Mesenchymal stem cell (in vitro differentiated cells and primary cell): ENCODE measurements around the gene RAPGEF4.

ENCODE experiments used
- DNase-seq: peaks from one replicate; pipeline ENCODE4 v3.0.0-alpha.2; 2013
- H2AFZ ChIP-seq: one replicate; pipeline ENCODE4 v1.6.1; 2013; ENCODE audit warnings: low read depth, mild to moderate bottlenecking, control low read depth, inconsistent platforms, low read length, moderate library complexity
- H2AK5ac ChIP-seq: 2 replicates; pipeline ENCODE4 v1.6.1; 2013; ENCODE audit warnings: low read length, moderate library complexity, mild to moderate bottlenecking, inconsistent platforms; ENCODE audit not compliant: severe bottlenecking
- H2BK120ac ChIP-seq: one replicate; pipeline ENCODE4 v1.6.1; 2013; ENCODE audit warnings: low read depth, mild to moderate bottlenecking, inconsistent platforms, low read length, moderate library complexity
- H2BK12ac ChIP-seq, 2 experiments: one replicate each; pipeline ENCODE4 v1.6.1; 2013; ENCODE audit warnings: inconsistent platforms in 2 of 2, low read length in 2 of 2, mild to moderate bottlenecking in 2 of 2, moderate library complexity in 2 of 2, control low read depth in 1 of 2
- H2BK15ac ChIP-seq: one replicate; pipeline ENCODE4 v1.6.1; 2013; ENCODE audit warnings: mild to moderate bottlenecking, low read depth, inconsistent platforms; ENCODE audit not compliant: poor library complexity, severe bottlenecking
- H2BK5ac ChIP-seq: 2 replicates; pipeline ENCODE4 v1.6.1; 2013; ENCODE audit warnings: low read depth, mild to moderate bottlenecking, low read length, control low read depth, inconsistent platforms; ENCODE audit not compliant: poor library complexity, severe bottlenecking
- H3K14ac ChIP-seq, 2 experiments: one replicate each; pipeline ENCODE4 v1.6.1; 2013; ENCODE audit warnings: inconsistent platforms in 2 of 2, low read length in 2 of 2, control low read depth in 1 of 2, mild to moderate bottlenecking in 1 of 2, moderate library complexity in 1 of 2
- H3K18ac ChIP-seq, 2 experiments: one replicate each; pipeline ENCODE4 v1.6.1; 2013; ENCODE audit warnings: inconsistent platforms in 2 of 2, low read length in 2 of 2, control low read depth in 1 of 2, low read depth in 1 of 2, mild to moderate bottlenecking in 1 of 2
- H3K23ac ChIP-seq, 2 experiments: one replicate each; pipeline ENCODE4 v1.6.1; 2013; ENCODE audit warnings: inconsistent platforms in 2 of 2, low read length in 2 of 2, mild to moderate bottlenecking in 2 of 2, moderate library complexity in 2 of 2, control low read depth in 1 of 2
- H3K27ac ChIP-seq: 2 replicates; pipeline ENCODE4 v1.5.1; 2013; ENCODE audit warnings: mild to moderate bottlenecking, moderate library complexity, low read length, control low read depth, inconsistent platforms; ENCODE audit not compliant: poor library complexity, severe bottlenecking
- H3K27me3 ChIP-seq, 2 experiments: 2 replicates each; pipeline versions ENCODE4 v1.6.1 to v1.7.0; 2013; ENCODE audit warnings: low read length in 2 of 2, mild to moderate bottlenecking in 2 of 2, moderate library complexity in 2 of 2, control low read depth in 1 of 2, inconsistent platforms in 1 of 2; ENCODE audit not compliant: control insufficient read depth in 1 of 2, insufficient read depth in 1 of 2
- H3K36me3 ChIP-seq, 2 experiments: 2 replicates each; pipeline versions ENCODE4 v1.6.1 to v1.7.0; 2013; ENCODE audit warnings: low read length in 2 of 2, control low read depth in 1 of 2, inconsistent platforms in 1 of 2, low read depth in 1 of 2, mild to moderate bottlenecking in 1 of 2; ENCODE audit not compliant: insufficient read depth in 2 of 2, control insufficient read depth in 1 of 2
- H3K4ac ChIP-seq, 2 experiments: one replicate each; pipeline ENCODE4 v1.6.1; 2013; ENCODE audit warnings: inconsistent platforms in 2 of 2, low read length in 2 of 2, mild to moderate bottlenecking in 2 of 2, moderate library complexity in 2 of 2, control low read depth in 1 of 2, low read depth in 1 of 2
- H3K4me1 ChIP-seq: 2 replicates; pipeline ENCODE4 v1.6.1; 2013; ENCODE audit warnings: low read depth, low read length, control low read depth; ENCODE audit not compliant: control insufficient read depth, insufficient read depth
- H3K4me2 ChIP-seq: 2 replicates; pipeline ENCODE4 v1.6.1; 2013; ENCODE audit warnings: low read length, mild to moderate bottlenecking, inconsistent platforms; ENCODE audit not compliant: poor library complexity, severe bottlenecking
- H3K4me3 ChIP-seq, 2 experiments: 2 replicates each; pipeline versions ENCODE4 v1.5.1 to v1.7.0; 2013; ENCODE audit warnings: low read length in 2 of 2, mild to moderate bottlenecking in 2 of 2, control low read depth in 1 of 2, low read depth in 1 of 2; ENCODE audit not compliant: insufficient read depth in 1 of 2
- H3K79me1 ChIP-seq: replicated peaks from 2 replicates; pipeline ENCODE4 v1.6.1; 2013; ENCODE audit warnings: mild to moderate bottlenecking, control low read depth, low read length, inconsistent platforms; ENCODE audit not compliant: poor library complexity, severe bottlenecking
- H3K9ac ChIP-seq: 2 replicates; pipeline ENCODE4 v1.7.0; 2013; ENCODE audit warnings: mild to moderate bottlenecking, low read length, moderate library complexity
- H3K9me3 ChIP-seq: 2 replicates; pipeline ENCODE4 v1.7.0; 2013; ENCODE audit warnings: mild to moderate bottlenecking, low read length; ENCODE audit not compliant: control insufficient read depth
- H4K8ac ChIP-seq: one replicate; pipeline ENCODE4 v1.6.1; 2013; ENCODE audit warnings: inconsistent platforms, mild to moderate bottlenecking, low read length, moderate library complexity
- H4K91ac ChIP-seq: one replicate; pipeline ENCODE4 v1.6.1; 2013; ENCODE audit warnings: mild to moderate bottlenecking, low read length, inconsistent platforms
- WGBS: methylation state at CpG from one replicate; pipeline ENCODE4 v1.1.7; 2013; ENCODE audit warnings: mixed read lengths; 5-methylcytosine and 5-hydroxymethylcytosine counted together

Gene RAPGEF4

GRCh38 chr2:172976816-172977215, 241.2 kb downstream of the RAPGEF4 start:
- Histone ChIP-seq H3K18ac (no peak overlapping the region), H2BK12ac (no peak overlapping the region), H4K91ac (no peak overlapping the region), H3K79me1 (no peaks in the 10 kb centered on the region), H2BK5ac (no peak overlapping the region), H3K9me3 (no peaks in the 10 kb centered on the region), H2AFZ (no peak overlapping the region), H3K36me3 (no peaks in the 10 kb centered on the region), H3K4me1 (no peaks in the 10 kb centered on the region), H3K27me3 (peaks cover 15 to 23% of the 10 kb centered on the region in 2 experiments), H3K4me2 (no peak overlapping the region), H3K4ac (no peak overlapping the region), H3K14ac (no peak overlapping the region), H3K4me3 (no peak overlapping the region), H2BK120ac (no peak overlapping the region), H4K8ac (no peak overlapping the region), H3K9ac (no peak overlapping the region), H3K23ac (no peak overlapping the region), H3K27ac (no peak overlapping the region), H2BK15ac (no peak overlapping the region), H2AK5ac (no peak overlapping the region)
- no peak for DNase-seq
- WGBS, result 93% methylated on average over 5 of the region's 5 CpGs

DNA sequence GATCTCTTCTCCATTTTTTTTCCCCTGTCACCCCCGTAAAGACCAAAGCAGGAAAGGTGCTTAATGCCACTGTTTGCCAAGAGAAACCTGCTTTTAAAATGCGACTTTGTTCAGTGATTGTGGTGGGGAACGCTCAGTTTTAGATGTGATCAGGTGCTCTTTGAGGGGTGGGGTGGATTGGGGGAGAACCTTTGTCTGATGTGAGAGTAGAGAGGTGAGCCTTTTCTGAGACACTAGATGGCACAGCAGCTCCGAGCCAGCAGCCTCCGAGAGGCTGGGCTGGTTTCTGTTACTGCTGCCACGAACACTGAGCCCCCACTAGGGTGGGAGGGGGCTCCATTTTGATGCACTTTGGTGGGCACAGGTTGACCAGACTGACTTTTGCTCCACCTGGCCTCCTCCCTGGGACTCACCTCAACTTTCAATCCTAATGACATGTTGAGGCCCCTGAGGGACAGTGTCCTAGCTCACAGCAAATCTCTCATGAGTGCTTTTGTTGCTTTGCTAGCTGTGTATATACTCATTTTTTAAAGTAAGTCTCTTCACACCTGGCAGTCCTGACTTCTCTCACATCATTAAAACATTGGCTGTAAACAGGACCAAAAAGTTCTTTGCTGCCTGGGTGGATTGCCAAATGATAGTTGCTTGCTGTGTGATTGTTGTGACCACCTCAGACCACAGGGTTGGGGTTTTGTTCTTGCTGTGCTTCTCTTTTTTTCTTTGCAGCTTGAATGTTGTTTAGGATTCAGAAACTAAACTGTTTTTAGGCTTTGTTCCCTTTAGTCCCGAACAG, 241.8 kb downstream of the RAPGEF4 start:
- peak overlapping the region; percentile 51 for H4K8ac ChIP-seq
- H4K91ac ChIP-seq, result no peak overlapping the region
- no peak overlapping the region for H2AFZ ChIP-seq
- H3K14ac ChIP-seq, result no peak overlapping the region
- H2BK15ac ChIP-seq, result no peak overlapping the region
- H3K4me2 ChIP-seq, result no peak overlapping the region
- no peaks in the 10 kb centered on the region for H3K36me3 ChIP-seq
- H3K9me3 ChIP-seq, result no peaks in the 10 kb centered on the region
- no peak overlapping the region for H3K4ac ChIP-seq
- peak overlapping the region; percentile 18 to 43 for H3K18ac ChIP-seq
- no peak overlapping the region for H2AK5ac ChIP-seq
- no peak for DNase-seq
- H3K9ac ChIP-seq, result no peak overlapping the region
- no peak overlapping the region for H3K23ac ChIP-seq
- H2BK120ac ChIP-seq, result no peak overlapping the region
- H3K27ac ChIP-seq, result no peak overlapping the region
- peaks cover 15 to 23% of the 10 kb centered on the region in 2 experiments for H3K27me3 ChIP-seq
- H3K79me1 ChIP-seq, result no peaks in the 10 kb centered on the region
- no peak overlapping the region for H2BK12ac ChIP-seq
- no peaks in the 10 kb centered on the region for H3K4me1 ChIP-seq
- no peak overlapping the region for H3K4me3 ChIP-seq
- WGBS, result 67% methylated on average over 7 of the region's 7 CpGs
- no peak overlapping the region for H2BK5ac ChIP-seq

GRCh38 chr2:172978063-172978383, 242.4 kb downstream of the RAPGEF4 start:
- no peak overlapping the region for H4K91ac ChIP-seq
- no peak overlapping the region for H3K14ac ChIP-seq
- H2BK120ac ChIP-seq, result no peak overlapping the region
- WGBS, result 80% methylated on average over 1 of the region's 2 CpGs
- H3K27me3 ChIP-seq, result peaks cover 15 to 23% of the 10 kb centered on the region in 2 experiments
- H4K8ac ChIP-seq, result no peak overlapping the region
- no peak overlapping the region for H3K23ac ChIP-seq
- no peak overlapping the region for H2BK5ac ChIP-seq
- H3K18ac ChIP-seq, result no peak overlapping the region
- H2BK12ac ChIP-seq, result no peak overlapping the region
- no peaks in the 10 kb centered on the region for H3K4me1 ChIP-seq
- no peaks in the 10 kb centered on the region for H3K9me3 ChIP-seq
- DNase-seq, result no peak
- H3K9ac ChIP-seq, result no peak overlapping the region
- no peak overlapping the region for H3K27ac ChIP-seq
- no peak overlapping the region for H2BK15ac ChIP-seq
- H3K4me3 ChIP-seq, result no peak overlapping the region
- H3K4me2 ChIP-seq, result no peak overlapping the region
- no peaks in the 10 kb centered on the region for H3K79me1 ChIP-seq
- no peaks in the 10 kb centered on the region for H3K36me3 ChIP-seq
- no peak overlapping the region for H2AK5ac ChIP-seq
- no peak overlapping the region for H2AFZ ChIP-seq
- H3K4ac ChIP-seq, result no peak overlapping the region

DNA sequence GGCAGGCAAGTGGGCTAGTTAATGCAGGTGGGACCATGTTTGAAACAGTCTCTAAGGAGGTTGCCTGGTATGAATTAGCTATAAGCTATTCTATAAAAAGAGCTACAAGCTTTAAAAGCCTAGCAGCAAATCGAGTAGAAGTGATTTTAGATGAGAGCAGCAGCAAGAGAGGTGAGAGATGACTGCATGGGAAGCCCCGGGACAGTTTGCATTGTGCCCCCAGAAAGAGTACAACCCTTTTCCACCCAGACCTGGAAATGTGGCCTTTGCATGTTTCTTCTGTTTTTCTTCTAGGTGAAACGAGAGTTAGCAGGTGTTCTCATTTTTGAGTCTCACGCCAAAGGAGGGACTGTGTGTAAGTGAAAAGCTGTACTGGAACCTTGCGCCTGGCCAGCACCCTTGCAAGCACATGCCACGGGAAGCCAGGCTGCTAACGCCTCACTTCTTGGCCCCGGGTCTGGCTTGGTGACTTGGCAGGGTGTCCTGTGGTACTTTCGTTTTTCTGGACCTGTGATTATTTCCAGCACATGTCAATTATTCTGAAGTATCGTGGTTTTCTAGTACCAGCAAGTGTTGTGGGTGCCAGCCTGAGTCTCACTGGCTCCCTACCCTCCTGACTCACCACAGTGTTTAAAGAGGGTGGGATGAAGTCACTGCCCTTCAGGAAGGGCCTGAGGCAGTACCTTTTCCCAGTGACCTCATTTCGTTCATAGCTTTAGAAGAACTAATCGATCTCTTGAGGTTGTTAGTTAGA, 249.7 kb downstream of the RAPGEF4 start:
- 69% methylated on average over 10 of the region's 12 CpGs for WGBS
- no peak overlapping the region for H2AFZ ChIP-seq
- no peak overlapping the region for H2BK5ac ChIP-seq

More for the DNA sequence above, 249.7 kb downstream of the RAPGEF4 start:
- peak overlapping the region; percentile 9 for H2BK15ac ChIP-seq
- no peak overlapping the region for H3K27ac ChIP-seq
- H3K4ac ChIP-seq, result no peak overlapping the region
- no peak overlapping the region for H3K14ac ChIP-seq
- H3K4me2 ChIP-seq, result no peak overlapping the region
- no peak overlapping the region for H3K9ac ChIP-seq
- H2AK5ac ChIP-seq, result no peak overlapping the region
- peak; percentile 63 for DNase-seq
- no peaks in the 10 kb centered on the region for H3K27me3 ChIP-seq
- peak overlapping the region; percentile 14 for H4K91ac ChIP-seq
- no peak overlapping the region for H2BK120ac ChIP-seq
- H3K23ac ChIP-seq, result no peak overlapping the region
- H3K18ac ChIP-seq, result peak overlapping the region in 1 of 2 experiments; percentile 64
- no peak overlapping the region for H4K8ac ChIP-seq
- H3K36me3 ChIP-seq, result no peaks in the 10 kb centered on the region
- H3K4me3 ChIP-seq, result no peak overlapping the region
- H3K4me1 ChIP-seq, result peaks cover 3% of the 10 kb centered on the region
- H2BK12ac ChIP-seq, result peak overlapping the region in 1 of 2 experiments; percentile 28
- no peaks in the 10 kb centered on the region for H3K79me1 ChIP-seq
- H3K9me3 ChIP-seq, result no peaks in the 10 kb centered on the region
